ENCODE results near the gene HBE1.
"Not testable (repeated sequence)": the region's sequence is repeated elsewhere in the genome, so short reads cannot be mapped to it uniquely, and the experiment has no call there.

Gene HBE1

GRCh38 chr11:5277807-5278382 is 8.2 kb upstream of the HBE1 start:
- Mint-ChIP-seq H3K27me3 (peaks cover 5% of the 10 kb centered on the region), H3K4me1 (ENCODE audit: low read depth) (no peaks in the 10 kb centered on the region), H3K4me3 (no peak overlapping the region), H3K36me3 (ENCODE audit: low read depth) (no peaks in the 10 kb centered on the region), H3K9me3 (no peaks in the 10 kb centered on the region), H3K27ac (no peak overlapping the region)
- no peak for DNase-seq

DNA sequence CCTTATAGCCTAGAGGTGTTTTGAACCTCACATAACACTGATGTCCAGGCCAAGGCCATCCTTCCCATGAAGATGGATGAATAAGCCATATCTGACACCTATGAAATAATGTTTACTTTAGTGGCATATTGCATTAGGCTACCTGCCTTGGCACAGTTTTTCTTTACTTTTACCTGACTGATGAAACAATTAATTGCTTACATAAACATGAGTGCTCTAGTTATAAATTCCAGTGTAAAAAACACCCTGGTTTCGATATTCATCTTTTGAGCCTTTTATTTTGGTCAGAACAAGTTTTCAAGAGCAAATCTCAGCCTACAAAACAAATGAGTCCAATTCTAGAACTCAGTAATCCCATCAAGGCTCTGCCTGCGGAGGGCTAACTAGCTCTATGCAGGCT is 7.0 kb upstream of the HBE1 start:
- Mint-ChIP-seq H3K9me3 (no peaks in the 10 kb centered on the region), H3K4me3 (no peak overlapping the region), H3K27ac (no peak overlapping the region), H3K36me3 (ENCODE audit: low read depth) (no peaks in the 10 kb centered on the region), H3K27me3 (peaks cover 5% of the 10 kb centered on the region), H3K4me1 (ENCODE audit: low read depth) (no peaks in the 10 kb centered on the region)
- DNase-seq, result no peak

DNA sequence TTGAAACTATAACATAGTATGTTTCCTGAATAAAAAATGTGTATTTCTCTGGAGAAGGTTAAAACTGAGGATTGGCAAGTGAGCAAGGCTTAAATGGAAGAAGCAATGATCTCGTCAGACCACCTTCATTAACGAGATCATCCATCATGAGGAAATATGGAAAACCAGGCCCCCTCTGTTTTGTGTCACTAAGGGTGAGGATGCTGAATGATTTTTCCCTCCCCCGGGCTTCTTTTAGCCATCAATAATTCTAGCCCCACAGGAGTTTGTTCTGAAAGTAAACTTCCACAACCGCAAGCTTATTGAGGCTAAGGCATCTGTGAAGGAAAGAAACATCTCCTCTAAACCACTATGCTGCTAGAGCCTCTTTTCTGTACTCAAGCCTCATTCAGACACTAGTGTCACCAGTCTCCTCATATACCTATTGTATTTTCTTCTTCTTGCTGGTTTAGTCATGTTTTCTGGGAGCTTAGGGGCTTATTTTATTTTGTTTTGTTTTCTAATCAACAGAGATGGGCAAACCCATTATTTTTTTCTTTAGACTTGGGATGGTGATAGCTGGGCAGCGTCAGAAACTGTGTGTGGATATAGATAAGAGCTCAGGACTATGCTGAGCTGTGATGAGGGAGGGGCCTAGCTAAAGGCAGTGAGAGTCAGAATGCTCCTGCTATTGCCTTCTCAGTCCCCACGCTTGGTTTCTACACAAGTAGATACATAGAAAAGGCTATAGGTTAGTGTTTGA is 5.8 kb upstream of the HBE1 start:
- Mint-ChIP-seq H3K27me3 (peaks cover 5% of the 10 kb centered on the region), H3K4me1 (ENCODE audit: low read depth) (no peaks in the 10 kb centered on the region), H3K36me3 (ENCODE audit: low read depth) (no peaks in the 10 kb centered on the region), H3K27ac (no peak overlapping the region), H3K4me3 (no peak overlapping the region), H3K9me3 (no peaks in the 10 kb centered on the region)
- no peak for DNase-seq

GRCh38 chr11:5274395-5274794 is 4.7 kb upstream of the HBE1 start:
- Mint-ChIP-seq H3K36me3 (ENCODE audit: low read depth) (no peaks in the 10 kb centered on the region), H3K4me1 (ENCODE audit: low read depth) (no peaks in the 10 kb centered on the region), H3K9me3 (no peaks in the 10 kb centered on the region), H3K4me3 (no peak overlapping the region), H3K27me3 (peaks cover 5% of the 10 kb centered on the region), H3K27ac (no peak overlapping the region)
- no peak for DNase-seq

DNA sequence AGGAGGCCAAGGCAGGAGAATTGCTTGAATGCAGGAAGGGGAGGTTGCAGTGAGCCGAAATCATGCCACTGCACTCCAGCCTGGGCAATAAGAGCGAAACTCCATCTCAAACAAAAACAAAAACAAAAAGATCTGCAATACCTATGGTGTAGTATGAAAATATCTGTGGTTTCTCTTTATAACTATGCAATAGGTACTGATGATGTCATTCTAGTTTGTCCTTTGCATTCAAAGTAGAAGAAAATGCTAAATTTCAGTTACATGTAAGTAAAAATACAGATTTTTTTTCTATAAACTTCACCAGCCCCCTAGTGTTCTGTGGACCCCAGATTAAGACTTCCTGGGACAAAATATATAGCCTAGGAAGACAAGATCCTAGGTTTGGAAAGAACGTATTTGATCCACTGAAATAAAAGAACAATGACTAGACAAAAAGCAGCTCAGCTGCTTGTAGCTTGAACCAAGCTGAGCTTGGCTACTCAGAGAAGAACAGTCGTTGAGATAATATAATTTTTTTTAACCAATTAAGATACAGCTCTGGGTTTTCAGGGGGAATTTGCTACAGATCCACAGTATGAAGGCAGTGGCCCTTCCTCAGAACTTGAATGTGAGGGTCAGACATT is 2.8 kb upstream of the HBE1 start:
- peaks cover 5% of the 10 kb centered on the region for H3K27me3 Mint-ChIP-seq
- no peaks in the 10 kb centered on the region for H3K4me1 Mint-ChIP-seq (ENCODE audit: low read depth)
- no peak overlapping the region for H3K27ac Mint-ChIP-seq
- no peak for DNase-seq
- no peaks in the 10 kb centered on the region for H3K9me3 Mint-ChIP-seq
- no peaks in the 10 kb centered on the region for H3K36me3 Mint-ChIP-seq (ENCODE audit: low read depth)
- H3K4me3 Mint-ChIP-seq, result no peak overlapping the region

GRCh38 chr11:5267033-5267563 is 2.6 kb downstream of the HBE1 start:
- DNase-seq, result no peak
- Mint-ChIP-seq H3K27me3 (peaks cover under 1% of the 10 kb centered on the region), H3K27ac (no peak overlapping the region), H3K36me3 (ENCODE audit: low read depth) (no peaks in the 10 kb centered on the region), H3K4me1 (ENCODE audit: low read depth) (no peaks in the 10 kb centered on the region), H3K9me3 (no peaks in the 10 kb centered on the region), H3K4me3 (no peak overlapping the region)

GRCh38 chr11:5266609-5267008 is 3.1 kb downstream of the HBE1 start:
- no peaks in the 10 kb centered on the region for H3K4me1 Mint-ChIP-seq (ENCODE audit: low read depth)
- no peak for DNase-seq
- H3K36me3 Mint-ChIP-seq (ENCODE audit: low read depth), result no peaks in the 10 kb centered on the region
- no peak overlapping the region for H3K27ac Mint-ChIP-seq
- no peak overlapping the region for H3K4me3 Mint-ChIP-seq
- no peaks in the 10 kb centered on the region for H3K9me3 Mint-ChIP-seq
- peaks cover 2% of the 10 kb centered on the region for H3K27me3 Mint-ChIP-seq

DNA sequence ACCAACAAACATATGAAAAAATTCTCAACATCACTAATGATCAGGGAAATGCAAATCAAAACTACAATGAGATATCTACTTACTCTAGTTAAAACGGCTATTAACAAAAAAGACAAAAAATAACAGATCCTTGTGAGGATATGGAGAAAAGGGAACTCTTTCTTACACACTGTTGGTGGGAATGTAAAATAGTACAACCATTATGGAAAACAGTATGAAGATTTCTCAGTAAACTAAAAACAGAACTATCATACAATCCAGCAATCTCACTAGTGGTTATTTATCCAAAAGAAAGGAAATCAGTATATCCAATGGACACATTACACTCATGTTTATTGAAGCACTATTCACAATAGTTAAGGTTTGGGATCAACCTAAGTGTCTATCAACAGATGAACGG is 3.9 kb downstream of the HBE1 start:
- H3K4me1 Mint-ChIP-seq (ENCODE audit: low read depth), result no peaks in the 10 kb centered on the region
- H3K36me3 Mint-ChIP-seq (ENCODE audit: low read depth), result no peaks in the 10 kb centered on the region
- no peak overlapping the region for H3K4me3 Mint-ChIP-seq
- no peaks in the 10 kb centered on the region for H3K9me3 Mint-ChIP-seq
- peaks cover 6% of the 10 kb centered on the region for H3K27me3 Mint-ChIP-seq
- DNase-seq, result no peak
- no peak overlapping the region for H3K27ac Mint-ChIP-seq

DNA sequence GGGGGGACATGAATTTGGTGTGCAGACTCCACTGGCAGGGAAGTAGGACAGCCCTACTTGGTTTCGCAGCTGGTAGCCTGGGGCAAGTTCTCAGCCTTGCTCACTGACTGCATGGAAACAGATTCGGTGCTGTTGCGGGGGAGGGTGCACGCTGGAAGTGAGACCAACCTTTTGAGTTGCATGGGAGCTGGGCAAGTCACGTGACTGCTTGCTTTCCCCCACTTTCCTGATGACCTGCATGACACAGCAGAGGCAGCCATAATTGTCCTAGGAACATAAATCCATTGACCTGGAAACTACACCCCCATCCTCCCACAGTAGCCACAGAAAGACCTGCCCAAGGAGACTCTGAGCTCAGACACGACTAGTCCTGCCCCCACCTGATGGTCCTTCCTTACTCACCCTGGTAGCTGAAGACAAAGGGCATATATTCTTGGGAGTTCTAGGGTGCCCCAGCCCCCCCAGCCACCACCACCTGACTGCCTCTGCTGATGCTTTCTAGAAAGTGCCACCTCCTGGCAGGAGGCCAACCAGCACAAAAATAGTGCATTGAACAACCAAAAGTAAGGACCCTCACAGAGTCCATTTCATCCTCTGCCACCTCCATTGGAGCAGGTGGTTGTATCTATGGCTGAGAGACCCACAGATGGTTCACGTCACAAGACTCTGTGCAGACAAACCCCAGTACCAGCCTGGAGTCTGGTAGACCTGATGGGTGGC is 11.0 kb downstream of the HBE1 start:
- Mint-ChIP-seq H3K36me3 (ENCODE audit: low read depth) (no peaks in the 10 kb centered on the region), H3K4me1 (ENCODE audit: low read depth) (no peaks in the 10 kb centered on the region), H3K27me3 (peaks cover 22% of the 10 kb centered on the region)

GRCh38 chr11:5257296-5257695 is 12.4 kb downstream of the HBE1 start:
- no peaks in the 10 kb centered on the region for H3K4me1 Mint-ChIP-seq (ENCODE audit: low read depth)
- no peak overlapping the region for H3K4me3 Mint-ChIP-seq
- peaks cover 9% of the 10 kb centered on the region for H3K9me3 Mint-ChIP-seq
- no peak for DNase-seq
- H3K36me3 Mint-ChIP-seq (ENCODE audit: low read depth), result no peaks in the 10 kb centered on the region
- peaks cover 26% of the 10 kb centered on the region for H3K27me3 Mint-ChIP-seq
- H3K27ac Mint-ChIP-seq, result no peak overlapping the region

More for the DNA sequence above, 11.0 kb downstream of the HBE1 start:
- H3K9me3 Mint-ChIP-seq, result peaks cover 9% of the 10 kb centered on the region
- no peak overlapping the region for H3K27ac Mint-ChIP-seq
- H3K4me3 Mint-ChIP-seq, result no peak overlapping the region
- no peak for DNase-seq

GRCh38 chr11:5254646-5255413 is 14.9 kb downstream of the HBE1 start, which contains the start of gene HBG2:
Gene HBG2, minus strand, starts transcription at chr11:5254781. Its CDS starts 53 bp downstream, at chr11:5254728.
- not testable (repeated sequence) for H3K9me3 Mint-ChIP-seq; H3K36me3 Mint-ChIP-seq (ENCODE audit: low read depth); H3K4me3 Mint-ChIP-seq; H3K4me1 Mint-ChIP-seq (ENCODE audit: low read depth); H3K27ac Mint-ChIP-seq; DNase-seq
- H3K27me3 Mint-ChIP-seq, result peaks cover 20% of the 10 kb centered on the region

DNA sequence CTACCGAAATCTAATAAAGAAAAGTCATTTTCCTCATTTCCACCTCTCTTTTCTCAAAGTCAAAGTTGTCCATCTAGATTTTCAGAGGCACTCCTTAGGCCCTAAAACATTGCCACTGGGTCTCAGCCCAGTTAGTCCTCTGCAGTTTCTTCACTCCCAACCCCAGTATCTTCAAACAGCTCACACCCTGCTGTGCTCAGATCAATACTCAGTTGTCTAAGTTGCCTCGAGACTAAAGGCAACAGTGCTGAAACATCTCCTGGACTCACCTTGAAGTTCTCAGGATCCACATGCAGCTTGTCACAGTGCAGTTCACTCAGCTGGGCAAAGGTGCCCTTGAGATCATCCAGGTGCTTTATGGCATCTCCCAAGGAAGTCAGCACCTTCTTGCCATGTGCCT is 15.7 kb downstream of the HBE1 start:
- not testable (repeated sequence) for H3K27ac Mint-ChIP-seq; H3K4me3 Mint-ChIP-seq; H3K4me1 Mint-ChIP-seq (ENCODE audit: low read depth); DNase-seq; H3K36me3 Mint-ChIP-seq (ENCODE audit: low read depth); H3K9me3 Mint-ChIP-seq
- H3K27me3 Mint-ChIP-seq, result peaks cover 20% of the 10 kb centered on the region

DNA sequence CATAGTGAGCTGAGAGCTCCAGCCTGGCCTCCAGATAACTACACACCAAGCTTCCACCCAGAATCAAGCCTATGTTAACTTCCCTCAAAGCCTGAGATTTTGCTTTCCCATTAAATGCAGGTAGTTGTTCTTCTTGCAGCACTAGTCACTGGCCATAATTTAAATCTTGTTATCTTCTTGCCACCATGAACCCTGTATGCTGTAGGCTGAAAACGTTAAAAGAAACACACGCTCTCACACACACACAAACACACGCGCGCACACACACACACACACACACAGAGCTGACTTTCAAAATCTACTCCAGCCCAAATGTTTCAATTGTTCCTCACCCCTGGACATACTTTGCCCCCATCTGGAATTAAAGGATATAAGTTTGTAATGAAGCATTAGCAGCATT is 16.3 kb downstream of the HBE1 start:
- not testable (repeated sequence) for DNase-seq; H3K36me3 Mint-ChIP-seq (ENCODE audit: low read depth); H3K27ac Mint-ChIP-seq; H3K9me3 Mint-ChIP-seq; H3K4me1 Mint-ChIP-seq (ENCODE audit: low read depth); H3K4me3 Mint-ChIP-seq
- H3K27me3 Mint-ChIP-seq, result peaks cover 20% of the 10 kb centered on the region

GRCh38 chr11:5252919-5253265 is 16.9 kb downstream of the HBE1 start:
- Mint-ChIP-seq H3K36me3 (ENCODE audit: low read depth) (no peaks in the 10 kb centered on the region), H3K4me3 (no peak overlapping the region), H3K27ac (no peak overlapping the region), H3K27me3 (peaks cover 20% of the 10 kb centered on the region), H3K4me1 (ENCODE audit: low read depth) (no peaks in the 10 kb centered on the region), H3K9me3 (peaks cover 2% of the 10 kb centered on the region)
- no peak for DNase-seq

All from activated T-cell treated with anti-CD3 and anti-CD28 coated beads, Interleukin-2, amount 50 U/mL, for 24 hours (primary cell).